WTC11 (cell line): ENCODE measurements around the gene DRG2. TPM values are rescaled to one million over a fixed set of nuclear protein-coding genes. Genes with fewer than 3 reads are reported as not detected.

Experiments
- ATAC-seq: fragments of 200-7000 bp; cut with Tn5 transposase; 2 replicates; pipeline ENCODE4 v1.10.0; 2021; ENCODE audit warnings: mild to moderate bottlenecking, moderate library complexity
- CTCF ChIA-PET: fragments of 300-600 bp; sonication (Branson Sonifier 250); formaldehyde crosslinking; loops from one replicate; lab custom pipeline; 2021; ENCODE audit warnings: antibody characterized with exemption; lab: Charles Lee
- POLR2A ChIA-PET: fragments of 350-600 bp; sonication (Branson Sonifier 250); formaldehyde crosslinking; loops from one replicate; lab custom pipeline; 2021; ENCODE audit warnings: antibody characterized with exemption; lab: Charles Lee
- DNase-seq: peaks from one replicate; pipeline ENCODE4 v3.0.0; 2021; ENCODE audit warnings: low spot score
- H3K27ac Mint-ChIP-seq: 2 replicates; pipeline ENCODE4 v1.8.0; 2021; ENCODE audit warnings: mixed read lengths
- H3K27me3 Mint-ChIP-seq: 2 replicates; pipeline ENCODE4 v1.8.0; 2021; ENCODE audit warnings: low read depth, mild to moderate bottlenecking, moderate library complexity, mixed read lengths
- H3K36me3 Mint-ChIP-seq: 2 replicates; pipeline ENCODE4 v1.8.0; 2021; ENCODE audit warnings: mixed read lengths
- H3K4me1 Mint-ChIP-seq: 2 replicates; pipeline ENCODE4 v1.8.0; 2022; ENCODE audit warnings: mixed read lengths
- H3K4me3 Mint-ChIP-seq: 2 replicates; pipeline ENCODE4 v1.8.0; 2021; ENCODE audit warnings: mild to moderate bottlenecking, moderate library complexity, mixed read lengths
- H3K9me3 Mint-ChIP-seq: 2 replicates; pipeline ENCODE4 v1.8.0; 2021; ENCODE audit warnings: mixed read lengths
- AFF4 ChIP-seq: sonication (generic); formaldehyde crosslinking; IDR thresholded peaks from 2 replicates; pipeline ENCODE4 v1.8.1; 2023; ENCODE audit warnings: mild to moderate bottlenecking, missing genetic modification reagents, borderline replicate concordance
- CBFB ChIP-seq: sonication (generic); formaldehyde crosslinking; IDR thresholded peaks from 2 replicates; pipeline ENCODE4 v1.8.1; 2022; ENCODE audit warnings: mild to moderate bottlenecking, low read depth, missing genetic modification reagents
- E2F4 ChIP-seq: sonication (generic); formaldehyde crosslinking; IDR thresholded peaks from 2 replicates; pipeline ENCODE4 v1.8.1; 2022; ENCODE audit warnings: low read depth, mild to moderate bottlenecking, moderate library complexity, missing genetic modification reagents, borderline replicate concordance
- ELF4 ChIP-seq: sonication (generic); formaldehyde crosslinking; IDR thresholded peaks from 2 replicates; pipeline ENCODE4 v1.8.1; 2022; ENCODE audit warnings: low read depth, mild to moderate bottlenecking, moderate library complexity, missing genetic modification reagents
- FOXJ3 ChIP-seq: sonication (generic); formaldehyde crosslinking; IDR thresholded peaks from 2 replicates; pipeline ENCODE4 v1.9.0; 2021; ENCODE audit warnings: missing genetic modification reagents, mild to moderate bottlenecking, borderline replicate concordance
- GRHL2 ChIP-seq: fragments of 250-450 bp; sonication (Bioruptor Pico); IDR thresholded peaks from 2 replicates; pipeline ENCODE4 v1.8.0; 2022; ENCODE audit warnings: mild to moderate bottlenecking, moderate library complexity; ENCODE audit not compliant: insufficient replicate concordance, severe bottlenecking
- HMGA2 ChIP-seq: fragments of 250-450 bp; sonication (Bioruptor Pico); IDR thresholded peaks from 2 replicates; pipeline ENCODE4 v1.4.0; 2021; ENCODE audit warnings: mild to moderate bottlenecking, moderate library complexity
- NFATC4 ChIP-seq: fragments of 250-450 bp; sonication (Bioruptor Pico); IDR thresholded peaks from 2 replicates; pipeline ENCODE4 v1.9.0; 2021; ENCODE audit warnings: mild to moderate bottlenecking
- OVOL2 ChIP-seq: fragments of 250-450 bp; sonication (Bioruptor Pico); IDR thresholded peaks from 2 replicates; pipeline ENCODE4 v1.9.0; 2021; ENCODE audit warnings: mild to moderate bottlenecking, borderline replicate concordance
- TCF7 ChIP-seq: sonication (generic); formaldehyde crosslinking; IDR thresholded peaks from 2 replicates; pipeline ENCODE4 v1.8.0; 2022; ENCODE audit warnings: mild to moderate bottlenecking, low read depth, missing genetic modification reagents, moderate library complexity
- TP53 ChIP-seq: sonication (generic); formaldehyde crosslinking; IDR thresholded peaks from 2 replicates; pipeline ENCODE4 v1.8.1; 2023; ENCODE audit warnings: mild to moderate bottlenecking, missing genetic modification reagents
- USF1 ChIP-seq: sonication (generic); formaldehyde crosslinking; IDR thresholded peaks from 2 replicates; pipeline ENCODE4 v1.8.0; 2022; ENCODE audit warnings: mild to moderate bottlenecking, missing genetic modification reagents
- ZBTB43 ChIP-seq: sonication (generic); formaldehyde crosslinking; IDR thresholded peaks from 2 replicates; pipeline ENCODE4 v1.8.1; 2023; ENCODE audit warnings: mild to moderate bottlenecking, missing genetic modification reagents
- ZNF138 ChIP-seq: sonication (generic); formaldehyde crosslinking; conservative IDR thresholded peaks from 2 replicates; pipeline ENCODE4 v1.8.1; 2022; ENCODE audit warnings: mild to moderate bottlenecking, moderate library complexity, missing genetic modification reagents
- ZNF317 ChIP-seq: sonication (generic); formaldehyde crosslinking; IDR thresholded peaks from 2 replicates; pipeline ENCODE4 v1.8.1; 2023; ENCODE audit warnings: low read depth, mild to moderate bottlenecking, moderate library complexity, missing genetic modification reagents, borderline replicate concordance
- ZNF423 ChIP-seq: fragments of 250-450 bp; sonication (Bioruptor Pico); IDR thresholded peaks from 2 replicates; pipeline ENCODE4 v2.1.2; 2022; ENCODE audit warnings: mild to moderate bottlenecking, moderate library complexity
- total RNA-seq: library from RNA; stranded (reverse); gene quantifications from 3 replicates; pipeline ENCODE4 v1.2.3, GENCODE V29; 2021
- TF ChIP-seq, protein P1 (sequence below): fragments of 250-450 bp; sonication (Bioruptor Pico); IDR thresholded peaks from 2 replicates; pipeline ENCODE4 v1.9.0; 2021; ENCODE audit warnings: moderate library complexity, mild to moderate bottlenecking, inconsistent platforms, borderline replicate concordance
- TF ChIP-seq, protein P2 (sequence below): sonication (generic); formaldehyde crosslinking; IDR thresholded peaks from 2 replicates; pipeline ENCODE4 v1.8.0; 2023; ENCODE audit warnings: missing genetic modification reagents, mild to moderate bottlenecking, borderline replicate concordance

DRG2 gene
- total RNA-seq, 1 experiment from 2014 or later = 41.4 TPM

GRCh38 chr17:18038861-18039534 is 48.8 kb upstream of the DRG2 start, which contains the start of the genes ATPAF2 and GID4 (continued):
- TF ChIP-seq FOXJ3 (CRISPR knock-in tag) = no peak
- TF ChIP-seq GRHL2 (CRISPR knock-in tag) = no peak
- TF ChIP-seq ZNF138 (CRISPR knock-in tag) = no peak
- peak; percentile 59; the same call in 1 of the 2 replicates for TF ChIP-seq CBFB (CRISPR knock-in tag)
- TF ChIP-seq NFATC4 (CRISPR knock-in tag) = no peak
- TF ChIP-seq ZBTB43 (CRISPR knock-in tag) = no peak

GRCh38 chr17:18039535-18040260 is 48.0 kb upstream of the DRG2 start:
- POLR2A ChIA-PET = no interaction called here

GRCh38 chr17:18040261-18040858 is 47.4 kb upstream of the DRG2 start:
- peak overlapping the region; percentile 65 for H3K27ac Mint-ChIP-seq
- POLR2A ChIA-PET = no interaction called here
- H3K4me1 Mint-ChIP-seq = peaks cover 29% of the 10 kb centered on the region
- no peak for TF ChIP-seq ZNF423 (CRISPR knock-in tag)
- no peak for TF ChIP-seq AFF4
- TF ChIP-seq OVOL2 (CRISPR knock-in tag) = no peak
- TF ChIP-seq, protein P1, sequence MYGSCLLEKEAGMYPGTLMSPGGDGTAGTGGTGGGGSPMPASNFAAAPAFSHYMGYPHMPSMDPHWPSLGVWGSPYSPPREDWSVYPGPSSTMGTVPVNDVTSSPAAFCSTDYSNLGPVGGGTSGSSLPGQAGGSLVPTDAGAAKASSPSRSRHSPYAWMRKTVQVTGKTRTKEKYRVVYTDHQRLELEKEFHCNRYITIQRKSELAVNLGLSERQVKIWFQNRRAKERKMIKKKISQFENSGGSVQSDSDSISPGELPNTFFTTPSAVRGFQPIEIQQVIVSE (CRISPR knock-in tag) = no peak
- TF ChIP-seq E2F4 (CRISPR knock-in tag) = no peak
- TF ChIP-seq USF1 (CRISPR knock-in tag) = no peak

More at GRCh38 chr17:18039535-18040260, 48.0 kb upstream of the DRG2 start:
- peaks cover 29% of the 10 kb centered on the region for H3K4me1 Mint-ChIP-seq
- TF ChIP-seq, protein P2, sequence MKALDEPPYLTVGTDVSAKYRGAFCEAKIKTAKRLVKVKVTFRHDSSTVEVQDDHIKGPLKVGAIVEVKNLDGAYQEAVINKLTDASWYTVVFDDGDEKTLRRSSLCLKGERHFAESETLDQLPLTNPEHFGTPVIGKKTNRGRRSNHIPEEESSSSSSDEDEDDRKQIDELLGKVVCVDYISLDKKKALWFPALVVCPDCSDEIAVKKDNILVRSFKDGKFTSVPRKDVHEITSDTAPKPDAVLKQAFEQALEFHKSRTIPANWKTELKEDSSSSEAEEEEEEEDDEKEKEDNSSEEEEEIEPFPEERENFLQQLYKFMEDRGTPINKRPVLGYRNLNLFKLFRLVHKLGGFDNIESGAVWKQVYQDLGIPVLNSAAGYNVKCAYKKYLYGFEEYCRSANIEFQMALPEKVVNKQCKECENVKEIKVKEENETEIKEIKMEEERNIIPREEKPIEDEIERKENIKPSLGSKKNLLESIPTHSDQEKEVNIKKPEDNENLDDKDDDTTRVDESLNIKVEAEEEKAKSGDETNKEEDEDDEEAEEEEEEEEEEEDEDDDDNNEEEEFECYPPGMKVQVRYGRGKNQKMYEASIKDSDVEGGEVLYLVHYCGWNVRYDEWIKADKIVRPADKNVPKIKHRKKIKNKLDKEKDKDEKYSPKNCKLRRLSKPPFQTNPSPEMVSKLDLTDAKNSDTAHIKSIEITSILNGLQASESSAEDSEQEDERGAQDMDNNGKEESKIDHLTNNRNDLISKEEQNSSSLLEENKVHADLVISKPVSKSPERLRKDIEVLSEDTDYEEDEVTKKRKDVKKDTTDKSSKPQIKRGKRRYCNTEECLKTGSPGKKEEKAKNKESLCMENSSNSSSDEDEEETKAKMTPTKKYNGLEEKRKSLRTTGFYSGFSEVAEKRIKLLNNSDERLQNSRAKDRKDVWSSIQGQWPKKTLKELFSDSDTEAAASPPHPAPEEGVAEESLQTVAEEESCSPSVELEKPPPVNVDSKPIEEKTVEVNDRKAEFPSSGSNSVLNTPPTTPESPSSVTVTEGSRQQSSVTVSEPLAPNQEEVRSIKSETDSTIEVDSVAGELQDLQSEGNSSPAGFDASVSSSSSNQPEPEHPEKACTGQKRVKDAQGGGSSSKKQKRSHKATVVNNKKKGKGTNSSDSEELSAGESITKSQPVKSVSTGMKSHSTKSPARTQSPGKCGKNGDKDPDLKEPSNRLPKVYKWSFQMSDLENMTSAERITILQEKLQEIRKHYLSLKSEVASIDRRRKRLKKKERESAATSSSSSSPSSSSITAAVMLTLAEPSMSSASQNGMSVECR (CRISPR knock-in tag) = 0 out of 2 replicates have a peak, but pooled peaks have one; percentile 54
- TF ChIP-seq TP53 (no peak), TCF7 (CRISPR knock-in tag) (no peak), HMGA2 (CRISPR knock-in tag) (no peak), ZNF317 (no peak; the same call in 1 of the 2 replicates), ELF4 (no peak)
- H3K36me3 Mint-ChIP-seq = no peaks in the 10 kb centered on the region
- H3K4me3 Mint-ChIP-seq = peak overlapping the region; percentile 94
- H3K9me3 Mint-ChIP-seq = no peaks in the 10 kb centered on the region
- ATAC-seq = peak; percentile 50
- CTCF ChIA-PET = interaction anchor here (1.1 kb wide), 1 partner anchor 35 kb away, joined by 3 read pairs; no protein-coding TSS in a partner anchor
- no peaks in the 10 kb centered on the region; the same call in 1 of the 2 replicates for H3K27me3 Mint-ChIP-seq
- peak; percentile 56 for DNase-seq
- peak overlapping the region; percentile 65 for H3K27ac Mint-ChIP-seq

More at GRCh38 chr17:18040261-18040858, 47.4 kb upstream of the DRG2 start:
- Mint-ChIP-seq H3K4me3 (peak overlapping the region; percentile 94), H3K36me3 (no peaks in the 10 kb centered on the region), H3K27me3 (no peaks in the 10 kb centered on the region; the same call in 1 of the 2 replicates), H3K9me3 (no peaks in the 10 kb centered on the region)
- DNase-seq (no peak), ATAC-seq (no peak)
- CTCF ChIA-PET = no interaction called here
